CD4-positive, CD25-positive, alpha-beta regulatory T cell (primary cell): Measurements from ENCODE around the gene UMAD1. TPM values are rescaled to one million over a fixed set of nuclear protein-coding genes. Genes with fewer than 3 reads are reported as not detected.

Experiments used
- ATAC-seq, 2 donors: fragments of 150-1000 bp; cut with Tn5 transposase; one replicate each; pipeline ENCODE4 v1.10.0; 2021; ENCODE audit warnings: low read depth in 2 of 2, moderate number of reproducible peaks in 2 of 2, moderate library complexity in 1 of 2
- DNase-seq, 3 donors: peaks; one replicate each; pipeline versions ENCODE4 v3.0.0 to v3.0.0-alpha.2; 2012 to 2022; ENCODE audit warnings: mixed read lengths in 1 of 3
- H3K27ac ChIP-seq: one replicate; pipeline ENCODE4 v1.7.0; 2013; ENCODE audit warnings: mild to moderate bottlenecking, low read length; ENCODE audit not compliant: insufficient read depth, poor library complexity, severe bottlenecking
- H3K27me3 ChIP-seq: one replicate; pipeline ENCODE4 v1.7.0; 2013; ENCODE audit warnings: low read length; ENCODE audit not compliant: control insufficient read depth, insufficient read depth
- H3K36me3 ChIP-seq: one replicate; pipeline ENCODE4 v1.7.0; 2013; ENCODE audit warnings: mild to moderate bottlenecking, low read length, moderate library complexity; ENCODE audit not compliant: control insufficient read depth, insufficient read depth
- H3K4me1 ChIP-seq: 2 replicates; pipeline ENCODE4 v1.7.0; 2013; ENCODE audit warnings: mild to moderate bottlenecking, low read length; ENCODE audit not compliant: insufficient read depth, control insufficient read depth, poor library complexity, severe bottlenecking
- H3K4me3 ChIP-seq: one replicate; pipeline ENCODE4 v1.7.0; 2013; ENCODE audit warnings: low read depth, mild to moderate bottlenecking, low read length, moderate library complexity
- H3K9me3 ChIP-seq, 2 experiments: 1 replicate in 1 of 2; 2 replicates in 1 of 2; pipeline ENCODE4 v1.7.0; 2013; ENCODE audit warnings: low read length in 2 of 2, mild to moderate bottlenecking in 1 of 2, moderate library complexity in 1 of 2; ENCODE audit not compliant: control insufficient read depth in 2 of 2
- H3K27ac Mint-ChIP-seq, 3 donors: one replicate each; pipeline ENCODE4 v1.8.0; 2020 to 2022; ENCODE audit warnings: mild to moderate bottlenecking in 3 of 3, mixed read lengths in 3 of 3, moderate library complexity in 2 of 3
- H3K27me3 Mint-ChIP-seq: one replicate; pipeline ENCODE4 v1.8.0; 2022; ENCODE audit warnings: mild to moderate bottlenecking, mixed read lengths
- H3K36me3 Mint-ChIP-seq: one replicate; pipeline ENCODE4 v1.8.0; 2020; ENCODE audit warnings: mixed read lengths
- H3K4me1 Mint-ChIP-seq, 4 donors: one replicate each; pipeline ENCODE4 v1.8.0; 2020 to 2022; ENCODE audit warnings: mixed read lengths in 4 of 4, mild to moderate bottlenecking in 1 of 4
- H3K4me3 Mint-ChIP-seq, 4 donors: one replicate each; pipeline ENCODE4 v1.8.0; 2020 to 2022; ENCODE audit warnings: mild to moderate bottlenecking in 4 of 4, mixed read lengths in 4 of 4, moderate library complexity in 3 of 4
- H3K9me3 Mint-ChIP-seq, 7 donors: one replicate each; pipeline ENCODE4 v1.8.0; 2020 to 2022; ENCODE audit warnings: mixed read lengths in 7 of 7, mild to moderate bottlenecking in 3 of 7, moderate library complexity in 2 of 7
- polyA plus RNA-seq, 4 donors: library from polyadenylated mRNA; unstranded; fragments of 300-500 nt; fragmentation: Illumina TruSeq; gene quantifications; one replicate each; pipeline ENCODE4 v1.2.3, GENCODE V29; 2021
- total RNA-seq: library from RNA; stranded (reverse); gene quantifications from one replicate; pipeline ENCODE4 v1.2.3, GENCODE V29; 2022

UMAD1 gene
- total and polyA plus RNA-seq, 5 donors from 2014 or later: 21.5 to 37.3 (median 31.9) TPM

GRCh38 chr7:7751243-7752092 lies 110.9 kb downstream of the UMAD1 start:
- Mint-ChIP-seq H3K9me3 (no peaks in the 10 kb centered on the region), H3K4me3 (no peak overlapping the region), H3K4me1 (peaks cover 0 to 15% (median 9%) of the 10 kb centered on the region in 4 donors), H3K27ac (no peak overlapping the region), H3K36me3 (peaks cover 12% of the 10 kb centered on the region), H3K27me3 (peaks cover 4% of the 10 kb centered on the region)
- no peak for DNase-seq
- ATAC-seq: no peak
- Histone ChIP-seq H3K36me3 (no peaks in the 10 kb centered on the region), H3K27ac (no peak overlapping the region), H3K4me1 (no peaks in the 10 kb centered on the region), H3K27me3 (no peaks in the 10 kb centered on the region), H3K4me3 (no peak overlapping the region), H3K9me3 (no peaks in the 10 kb centered on the region)

GRCh38 chr7:7756577-7756976 lies 116.0 kb downstream of the UMAD1 start:
- no peak for DNase-seq
- Mint-ChIP-seq H3K27me3 (peaks cover 4% of the 10 kb centered on the region), H3K27ac (no peak overlapping the region), H3K9me3 (no peaks in the 10 kb centered on the region), H3K36me3 (peaks cover 8% of the 10 kb centered on the region), H3K4me1 (peaks cover 4 to 25% (median 12%) of the 10 kb centered on the region in 4 donors), H3K4me3 (no peak overlapping the region)
- Histone ChIP-seq H3K9me3 (no peaks in the 10 kb centered on the region), H3K27me3 (no peaks in the 10 kb centered on the region), H3K36me3 (no peaks in the 10 kb centered on the region), H3K4me3 (no peak overlapping the region), H3K4me1 (peaks cover 5% of the 10 kb centered on the region), H3K27ac (no peak overlapping the region)
- ATAC-seq: no peak

GRCh38 chr7:7757576-7757975 lies 117.0 kb downstream of the UMAD1 start:
- ATAC-seq (no peak), DNase-seq (no peak)
- Histone ChIP-seq H3K4me3 (no peak overlapping the region), H3K4me1 (peaks cover 12% of the 10 kb centered on the region), H3K27me3 (no peaks in the 10 kb centered on the region), H3K36me3 (no peaks in the 10 kb centered on the region), H3K9me3 (no peaks in the 10 kb centered on the region), H3K27ac (no peak overlapping the region)
- H3K4me1 Mint-ChIP-seq: peaks cover 12 to 32% (median 20%) of the 10 kb centered on the region in 4 donors
- no peaks in the 10 kb centered on the region for H3K9me3 Mint-ChIP-seq
- peaks cover 5% of the 10 kb centered on the region for H3K36me3 Mint-ChIP-seq
- no peak overlapping the region for H3K4me3 Mint-ChIP-seq
- H3K27ac Mint-ChIP-seq: no peak overlapping the region
- peaks cover 4% of the 10 kb centered on the region for H3K27me3 Mint-ChIP-seq

- H3K27me3 ChIP-seq: no peaks in the 10 kb centered on the region
- peaks cover 33% of the 10 kb centered on the region for H3K4me1 ChIP-seq
- H3K36me3 ChIP-seq: no peaks in the 10 kb centered on the region
- no peaks in the 10 kb centered on the region for H3K9me3 ChIP-seq
- ATAC-seq: no peak
- DNase-seq: peak in 2 of 3 donors; percentile 59 to 77
- Mint-ChIP-seq H3K9me3 (no peaks in the 10 kb centered on the region), H3K36me3 (no peaks in the 10 kb centered on the region), H3K4me3 (peak overlapping the region; percentile 64 to 99 (median 90)), H3K4me1 (peaks cover 28 to 53% (median 38%) of the 10 kb centered on the region in 4 donors), H3K27me3 (no peaks in the 10 kb centered on the region), H3K27ac (peak overlapping the region; percentile 90 to 99 (median 98))
- H3K4me3 ChIP-seq: peak overlapping the region; percentile 75
- H3K27ac ChIP-seq: peak overlapping the region; percentile 76
Measured at GRCh38 chr7:7761340-7761973, 120.9 kb downstream of the UMAD1 start.

GRCh38 chr7:7761974-7762779 lies 121.6 kb downstream of the UMAD1 start:
- Histone ChIP-seq H3K27me3 (no peaks in the 10 kb centered on the region), H3K27ac (peak overlapping the region; percentile 76), H3K4me3 (peak overlapping the region; percentile 75), H3K9me3 (no peaks in the 10 kb centered on the region), H3K36me3 (no peaks in the 10 kb centered on the region), H3K4me1 (peaks cover 33% of the 10 kb centered on the region)
- H3K36me3 Mint-ChIP-seq: no peaks in the 10 kb centered on the region
- H3K4me1 Mint-ChIP-seq: peaks cover 28 to 53% (median 36%) of the 10 kb centered on the region in 4 donors
- peak overlapping the region; percentile 64 to 99 (median 90) for H3K4me3 Mint-ChIP-seq
- DNase-seq (peak in 2 of 3 donors; percentile 62 to 85), ATAC-seq (peak; percentile 77 to 80)
- H3K9me3 Mint-ChIP-seq: no peaks in the 10 kb centered on the region
- H3K27me3 Mint-ChIP-seq: no peaks in the 10 kb centered on the region
- peak overlapping the region; percentile 90 to 99 (median 98) for H3K27ac Mint-ChIP-seq

- no peaks in the 10 kb centered on the region for H3K9me3 Mint-ChIP-seq
Measured at GRCh38 chr7:7764520-7765396, 124.2 kb downstream of the UMAD1 start.

More at GRCh38 chr7:7764520-7765396, 124.2 kb downstream of the UMAD1 start:
- Histone ChIP-seq H3K4me1 (peaks cover 33% of the 10 kb centered on the region), H3K9me3 (no peaks in the 10 kb centered on the region), H3K27me3 (no peaks in the 10 kb centered on the region), H3K27ac (peak overlapping the region; percentile 76), H3K4me3 (peak overlapping the region; percentile 33), H3K36me3 (no peaks in the 10 kb centered on the region)
- ATAC-seq (peak; percentile 69 to 72), DNase-seq (peak in 2 of 3 donors; percentile 35 to 71)
- Mint-ChIP-seq H3K4me3 (peak overlapping the region in 3 of 4 donors; percentile 2 to 77 (median 10)), H3K36me3 (peaks cover 3% of the 10 kb centered on the region), H3K27me3 (no peaks in the 10 kb centered on the region), H3K4me1 (peaks cover 30 to 51% (median 40%) of the 10 kb centered on the region in 4 donors), H3K27ac (peak overlapping the region; percentile 22 to 94 (median 80))
